ENCODE data around the gene BAIAP2L1.

Gene BAIAP2L1

DNA sequence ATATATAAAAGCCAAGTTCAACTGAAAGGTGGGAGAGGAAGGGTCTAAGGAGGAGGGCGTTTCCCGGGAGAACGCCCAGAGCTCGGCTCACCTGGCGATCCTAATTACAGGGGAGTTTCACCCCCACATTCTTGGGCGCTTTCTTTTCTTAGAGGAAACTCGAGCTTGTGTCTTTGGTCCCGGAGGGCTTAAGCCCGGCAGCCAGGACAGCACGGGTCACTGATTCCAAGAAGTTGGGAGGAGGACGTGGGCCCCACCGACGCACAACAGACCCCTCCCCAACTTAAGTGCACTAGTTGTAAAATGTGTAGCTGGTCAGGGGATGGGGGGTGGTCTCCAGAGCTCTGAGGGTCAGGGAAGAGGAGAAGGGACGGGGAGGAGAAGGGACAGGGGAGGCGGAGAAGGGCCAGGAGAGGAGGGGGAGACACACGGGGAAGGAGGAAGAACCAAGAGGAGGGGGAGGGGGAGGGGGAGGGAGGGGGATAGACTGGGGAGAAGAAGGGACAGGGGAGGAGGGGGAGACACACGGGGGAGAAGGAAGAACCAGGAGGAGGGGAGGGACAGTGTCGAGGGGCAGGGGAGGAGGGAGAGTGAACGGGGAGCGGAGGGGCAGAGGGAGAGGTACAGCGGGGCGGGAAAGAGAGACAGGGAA, 874 bp downstream of the BAIAP2L1 start:
- TF ChIP-seq GATA3 (IDR thresholded peaks at IDR 0.05; ENCODE audit: low read depth, low read length) (no peak), GATA2 (IDR thresholded peaks at IDR 0.05; ENCODE audit: low read depth, low read length) (no peak)

DNA sequence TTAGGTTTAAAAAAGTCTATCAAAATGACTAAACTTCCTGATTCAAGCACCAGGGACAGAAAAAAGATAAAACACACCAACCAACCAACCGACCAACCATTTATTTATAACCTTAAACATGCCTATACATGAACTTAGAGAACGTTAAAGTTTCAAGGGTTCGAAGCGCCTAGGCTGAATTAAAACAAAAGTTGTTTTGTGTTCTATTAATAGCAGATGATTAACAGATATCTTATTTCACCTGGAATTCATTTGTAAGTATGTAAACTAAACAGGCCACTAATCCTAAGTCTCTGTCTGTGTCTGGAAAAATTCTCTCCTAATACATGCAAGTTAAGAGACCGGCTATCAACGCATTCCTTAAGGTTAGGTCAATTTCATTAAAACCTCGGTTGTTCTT, 1.4 kb downstream of the BAIAP2L1 start:
- TF ChIP-seq GATA2 (IDR thresholded peaks at IDR 0.05; ENCODE audit: low read depth, low read length) (no peak), GATA3 (IDR thresholded peaks at IDR 0.05; ENCODE audit: low read depth, low read length) (no peak)

DNA sequence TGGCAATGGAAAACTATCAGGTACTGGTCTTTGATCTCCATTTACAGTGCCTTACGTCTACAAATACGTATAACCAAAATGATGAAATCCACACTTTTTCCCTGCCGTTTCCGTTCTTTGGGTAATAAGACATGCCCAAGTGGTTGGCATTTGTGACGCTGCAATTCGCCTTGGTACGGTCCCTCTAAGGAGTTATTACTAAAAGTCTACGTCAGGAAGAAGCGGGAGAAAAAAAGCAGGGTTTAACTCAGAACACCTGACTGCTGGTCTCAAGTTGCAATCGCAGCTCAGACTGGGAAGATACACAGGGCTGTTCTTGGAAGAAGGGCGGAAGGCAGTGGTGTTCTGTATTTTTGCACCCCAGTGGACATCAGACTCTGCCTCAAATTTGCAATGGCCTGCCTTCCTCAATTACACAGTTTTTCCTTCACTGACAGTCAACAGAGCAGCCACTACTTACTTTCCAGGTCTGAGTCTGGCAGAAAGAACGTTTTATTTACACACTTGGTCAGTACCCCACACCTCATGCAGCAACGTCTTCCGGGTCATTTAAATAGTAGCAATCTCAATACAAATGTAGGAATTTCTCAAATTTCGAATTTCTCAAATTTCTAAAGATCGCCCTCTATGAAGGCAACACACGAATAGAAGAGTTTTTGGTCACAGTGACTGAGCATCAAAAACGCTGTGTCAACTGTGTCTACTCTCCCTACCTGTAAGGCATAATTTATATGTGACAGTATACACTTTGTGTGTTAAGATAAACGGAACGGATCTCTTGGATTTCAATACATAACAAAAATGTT, 2.1 kb downstream of the BAIAP2L1 start:
- TF ChIP-seq GATA2 (IDR thresholded peaks at IDR 0.05; ENCODE audit: low read depth, low read length) = no peak
- TF ChIP-seq GATA3 (IDR thresholded peaks at IDR 0.05; ENCODE audit: low read depth, low read length) = no peak

DNA sequence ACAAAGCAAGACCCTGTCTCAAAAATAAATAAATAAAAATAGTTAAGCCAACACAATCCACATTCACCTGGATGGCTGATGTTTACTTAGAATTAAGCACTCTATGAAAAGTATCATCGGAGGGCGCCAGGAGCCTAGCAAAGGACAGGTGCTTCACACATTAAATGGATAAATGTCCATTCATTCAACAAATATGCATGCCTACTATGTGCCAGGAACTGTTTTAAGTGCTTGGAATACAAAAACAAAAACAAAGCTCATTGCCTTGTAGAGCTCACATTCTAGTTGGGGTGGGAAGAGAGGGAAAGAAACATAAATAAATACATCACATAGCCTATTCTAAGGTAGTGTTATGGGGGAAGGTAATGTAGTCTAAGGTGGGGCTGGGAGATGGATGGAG, 4.1 kb downstream of the BAIAP2L1 start:
- TF ChIP-seq GATA3 (IDR thresholded peaks at IDR 0.05; ENCODE audit: low read depth, low read length) = no peak
- TF ChIP-seq GATA2 (IDR thresholded peaks at IDR 0.05; ENCODE audit: low read depth, low read length) = no peak

DNA sequence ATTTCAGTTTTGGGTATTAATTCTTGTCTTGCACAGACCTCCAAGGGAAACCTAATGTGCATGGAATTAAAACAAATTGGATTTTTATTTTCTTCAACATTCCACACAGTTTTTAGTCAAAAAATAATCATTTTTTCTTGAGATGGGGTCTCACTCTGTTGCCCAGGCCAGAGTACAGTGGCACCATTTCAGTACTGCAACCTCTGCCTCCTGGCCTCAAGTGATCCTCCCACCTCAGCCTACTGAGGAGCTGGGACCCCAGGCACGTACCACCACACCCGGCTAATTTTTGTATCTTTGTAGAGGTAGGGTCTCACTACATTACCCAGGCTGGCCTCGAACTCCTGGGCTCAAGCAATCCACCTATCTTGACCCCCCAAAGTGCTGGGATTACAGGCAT, 4.9 kb downstream of the BAIAP2L1 start:
- TF ChIP-seq GATA3 (IDR thresholded peaks at IDR 0.05; ENCODE audit: low read depth, low read length) (no peak), GATA2 (IDR thresholded peaks at IDR 0.05; ENCODE audit: low read depth, low read length) (no peak)

DNA sequence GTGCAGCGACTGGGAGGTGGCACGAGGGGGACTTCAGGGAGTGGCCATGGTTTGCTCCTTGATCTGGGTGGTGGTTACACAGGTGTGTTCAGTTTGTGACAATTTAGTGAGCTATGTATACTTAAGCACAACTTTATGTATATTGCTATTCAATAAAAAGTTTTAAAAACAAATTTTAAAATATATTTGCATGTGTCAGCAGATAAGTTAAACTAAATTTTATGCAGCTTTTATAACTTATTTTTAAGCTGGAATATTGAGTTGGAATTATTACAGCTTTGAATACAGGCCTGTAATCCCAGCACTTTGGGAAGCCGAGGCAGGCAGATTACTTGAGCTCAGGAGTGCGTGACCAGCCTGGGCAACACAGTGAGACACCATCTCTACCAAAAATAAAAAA, 5.4 kb downstream of the BAIAP2L1 start:
- no peak for TF ChIP-seq GATA2 (IDR thresholded peaks at IDR 0.05; ENCODE audit: low read depth, low read length)
- TF ChIP-seq GATA3 (IDR thresholded peaks at IDR 0.05; ENCODE audit: low read depth, low read length) = no peak

DNA sequence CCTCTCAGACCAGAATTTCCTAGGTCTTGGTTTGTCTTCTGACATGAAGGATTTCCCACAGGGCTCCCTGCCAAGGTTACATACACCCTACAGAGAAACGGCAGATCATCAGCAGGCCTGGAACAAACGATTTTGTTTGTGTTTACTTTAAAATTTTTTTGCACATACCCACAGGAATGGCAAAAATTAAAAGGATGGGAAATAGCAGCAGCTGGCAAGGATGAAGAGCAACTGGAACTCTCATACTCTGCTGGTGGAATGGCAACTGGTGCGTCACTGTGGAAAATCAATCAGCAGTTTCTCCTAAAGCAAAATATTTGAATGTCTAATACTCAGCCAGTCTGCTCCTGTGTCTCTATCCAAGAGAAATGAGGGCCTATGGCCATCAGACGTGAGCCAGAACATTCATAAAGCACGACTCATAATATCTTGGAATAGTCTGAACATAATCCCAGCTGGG, 6.5 kb downstream of the BAIAP2L1 start:
- no peak for TF ChIP-seq GATA3 (IDR thresholded peaks at IDR 0.05; ENCODE audit: low read depth, low read length)
- no peak for TF ChIP-seq GATA2 (IDR thresholded peaks at IDR 0.05; ENCODE audit: low read depth, low read length)

DNA sequence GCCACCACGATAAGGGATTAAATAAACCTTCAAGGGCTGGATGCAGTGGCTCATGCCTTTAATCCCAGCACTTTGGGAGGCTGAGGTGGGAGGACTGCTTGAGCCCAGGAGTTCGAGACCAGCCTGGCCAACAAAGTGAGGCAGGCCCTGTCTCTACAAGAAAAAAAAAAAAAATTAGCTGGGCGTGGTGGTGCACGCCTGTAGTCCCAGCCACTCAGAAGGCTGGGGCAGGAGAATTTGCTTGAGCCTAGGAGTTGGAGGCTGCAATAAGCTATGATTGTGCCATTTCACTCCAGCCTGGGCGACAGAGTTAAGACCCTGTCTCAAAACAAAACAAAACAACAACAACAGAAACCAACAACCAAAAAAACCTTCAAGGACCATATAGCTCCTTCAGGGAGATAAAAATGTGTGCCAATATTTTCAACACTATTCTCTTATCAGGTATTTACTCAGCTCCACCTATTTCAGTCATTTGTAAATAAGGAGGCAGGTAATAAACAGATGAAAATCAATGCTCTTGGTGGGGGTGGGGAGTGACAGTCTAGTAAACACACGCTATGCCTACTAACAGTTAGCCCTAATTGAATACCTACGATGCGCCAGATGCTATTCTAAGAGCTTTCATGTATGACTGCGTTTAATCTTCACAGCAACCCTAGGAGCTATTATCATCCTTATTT, 13.2 kb downstream of the BAIAP2L1 start:
- TF ChIP-seq GATA2 (IDR thresholded peaks at IDR 0.05; ENCODE audit: low read depth, low read length) = no peak
- no peak for TF ChIP-seq GATA3 (IDR thresholded peaks at IDR 0.05; ENCODE audit: low read depth, low read length)

DNA sequence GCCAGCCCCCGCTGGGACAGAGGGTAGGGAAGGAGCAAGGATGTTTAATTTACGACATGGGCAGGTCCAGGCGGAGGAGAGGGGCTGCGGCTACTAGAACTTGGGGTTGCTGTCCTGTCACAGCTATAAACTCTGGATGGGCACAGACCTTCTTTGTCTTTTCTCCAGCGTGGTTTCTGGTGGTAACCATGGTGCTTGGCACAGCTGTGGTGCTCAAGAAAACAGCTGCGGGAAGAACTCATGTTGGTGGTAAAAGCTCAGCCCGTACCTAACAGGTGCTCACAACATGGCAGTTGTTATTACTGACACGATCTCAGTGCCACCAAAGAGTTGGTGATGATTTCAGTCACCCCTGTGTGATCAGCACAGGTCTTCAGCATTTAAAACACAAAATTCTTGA, 13.8 kb downstream of the BAIAP2L1 start:
- TF ChIP-seq GATA2 (IDR thresholded peaks at IDR 0.05; ENCODE audit: low read depth, low read length) (no peak), GATA3 (IDR thresholded peaks at IDR 0.05; ENCODE audit: low read depth, low read length) (no peak)

DNA sequence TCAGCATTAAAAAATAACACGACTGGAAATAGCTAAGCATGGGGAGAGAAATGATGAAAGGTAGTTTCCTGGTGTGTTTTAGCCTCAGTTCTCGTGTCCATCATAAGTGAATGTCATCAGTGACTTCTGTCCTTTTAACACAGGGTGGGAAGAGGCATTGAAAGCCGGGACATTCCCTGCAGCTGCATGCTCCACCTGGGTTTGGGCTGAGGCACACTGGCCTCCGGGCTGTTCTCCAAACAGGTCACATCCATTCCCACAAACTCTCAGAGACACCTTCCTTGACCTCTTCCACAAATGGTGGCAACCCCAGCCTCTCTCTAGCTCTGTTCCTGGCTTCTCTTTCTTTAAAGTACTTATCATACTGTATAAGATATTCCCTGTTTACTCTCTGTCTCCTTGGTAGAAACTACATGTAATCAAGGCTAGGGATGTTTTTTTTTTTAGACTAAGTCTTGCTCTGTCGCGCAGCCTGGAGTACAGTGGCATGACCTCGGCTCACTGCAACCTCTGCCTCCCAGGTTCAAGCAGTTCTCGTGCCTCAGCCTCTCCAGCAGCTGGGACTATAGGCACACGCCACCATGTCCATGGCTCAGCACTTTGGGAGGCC, 22.6 kb downstream of the BAIAP2L1 start:
- TF ChIP-seq GATA2 (IDR thresholded peaks at IDR 0.05; ENCODE audit: low read depth, low read length) = no peak
- no peak for TF ChIP-seq GATA3 (IDR thresholded peaks at IDR 0.05; ENCODE audit: low read depth, low read length)

DNA sequence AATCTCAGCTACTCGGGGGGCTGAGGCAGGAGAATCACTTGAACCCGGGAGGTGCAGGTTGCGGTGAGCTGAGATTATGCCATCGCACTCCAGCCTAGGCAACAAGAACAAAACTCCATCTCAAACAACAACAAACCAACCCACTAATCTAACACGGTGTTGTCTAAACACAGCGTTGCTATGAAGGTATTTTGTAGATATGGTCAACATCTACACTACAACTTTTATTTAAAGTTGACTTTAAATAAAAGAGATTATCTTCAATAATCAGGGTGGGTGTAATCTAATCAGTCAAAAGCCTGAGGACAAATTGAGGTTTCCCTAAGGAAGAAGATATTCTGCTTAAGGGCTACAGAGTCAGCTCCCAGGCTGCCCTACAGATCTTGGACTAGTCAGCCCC, 24.2 kb downstream of the BAIAP2L1 start:
- no peak for TF ChIP-seq GATA2 (IDR thresholded peaks at IDR 0.05; ENCODE audit: low read depth, low read length)
- TF ChIP-seq GATA3 (IDR thresholded peaks at IDR 0.05; ENCODE audit: low read depth, low read length) = no peak

DNA sequence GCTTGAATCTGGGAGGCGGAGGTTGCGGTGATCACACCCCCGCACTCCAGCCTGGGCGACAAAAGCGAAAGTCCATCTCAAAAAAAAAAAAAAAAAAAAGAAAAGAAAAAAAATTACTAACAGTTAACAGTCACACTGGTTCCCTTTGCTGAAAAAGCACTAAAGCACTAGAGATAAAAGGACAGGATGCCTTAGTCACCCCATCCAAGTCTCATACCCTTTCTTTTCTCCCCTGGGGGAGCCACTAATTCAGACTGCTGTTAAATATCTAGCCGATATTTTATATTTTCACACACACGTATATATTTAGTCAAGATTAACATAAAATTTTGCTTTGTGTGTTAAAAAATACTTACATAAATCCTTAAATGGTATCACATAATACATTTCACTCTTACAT, 25.2 kb downstream of the BAIAP2L1 start:
- TF ChIP-seq GATA3 (IDR thresholded peaks at IDR 0.05; ENCODE audit: low read depth, low read length) = no peak
- no peak for TF ChIP-seq GATA2 (IDR thresholded peaks at IDR 0.05; ENCODE audit: low read depth, low read length)

DNA sequence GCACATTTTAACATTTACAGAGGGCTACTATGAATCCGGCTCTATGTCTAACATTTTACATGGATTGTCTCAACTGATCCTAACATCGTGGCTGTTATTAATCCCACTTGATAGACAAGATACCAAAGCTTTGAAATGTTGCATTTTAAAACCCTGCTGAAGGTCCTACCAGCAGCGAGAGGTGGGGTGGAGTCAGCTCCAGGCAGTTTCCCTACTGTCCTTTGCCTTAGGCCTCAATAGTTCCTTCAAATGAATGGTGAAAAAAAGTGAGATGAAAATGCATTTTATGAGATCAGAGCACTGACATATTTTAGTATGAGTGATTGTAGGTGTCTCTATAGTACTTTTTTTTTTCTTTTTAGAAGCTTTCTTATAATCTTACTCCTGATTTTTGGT, 26.6 kb downstream of the BAIAP2L1 start:
- TF ChIP-seq GATA2 (IDR thresholded peaks at IDR 0.05; ENCODE audit: low read depth, low read length) (no peak), GATA3 (IDR thresholded peaks at IDR 0.05; ENCODE audit: low read depth, low read length) (no peak)

DNA sequence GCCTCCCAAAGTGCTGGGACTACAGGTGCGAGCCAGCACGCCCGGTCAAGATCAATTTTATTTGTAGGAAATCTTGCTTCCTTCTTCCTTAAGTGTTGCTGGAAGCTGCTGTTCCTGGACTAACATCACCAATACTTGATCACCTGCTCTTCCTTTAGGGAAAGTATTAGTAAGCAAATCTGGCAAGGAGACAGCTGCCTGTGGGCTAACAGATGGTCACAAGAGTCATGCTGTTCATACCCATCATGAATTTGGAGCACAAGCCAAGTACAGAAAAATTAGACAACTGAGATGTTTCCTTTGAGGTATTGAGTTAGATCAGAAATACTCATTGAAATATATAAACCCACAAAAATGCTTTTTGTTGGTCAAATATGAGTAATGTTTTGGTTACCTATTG, 27.9 kb downstream of the BAIAP2L1 start:
- TF ChIP-seq GATA3 (IDR thresholded peaks at IDR 0.05; ENCODE audit: low read depth, low read length) (no peak), GATA2 (IDR thresholded peaks at IDR 0.05; ENCODE audit: low read depth, low read length) (no peak)
